ENCODE data around the gene KAT6B. TPM values are rescaled to one million over a fixed set of nuclear protein-coding genes. Genes with fewer than 3 reads are reported as not detected.

KAT6B gene
- total RNA-seq, 2 experiments from 2014 or later = 22.8 to 24.8 TPM

DNA sequence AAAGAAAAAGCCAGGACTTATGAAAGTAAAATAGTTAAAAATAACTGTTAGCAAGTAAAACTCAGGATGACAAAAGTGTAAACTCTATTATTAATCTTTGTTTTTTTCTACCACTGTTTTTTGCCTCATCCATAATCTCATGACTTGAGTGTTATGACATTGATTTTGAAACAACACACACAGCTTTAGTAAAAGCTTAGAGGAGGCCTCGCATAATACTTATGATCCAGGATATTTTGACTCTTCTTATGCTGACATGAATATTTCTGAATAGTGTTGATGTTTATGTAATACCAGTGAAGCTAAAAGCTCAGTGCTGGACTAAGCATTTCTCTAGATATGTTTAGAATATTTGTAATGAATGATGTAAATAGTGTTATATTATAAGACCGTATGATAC is 10.5 kb downstream of the KAT6B start:
- ChIA-PET CTCF (interaction anchor here (1.0 kb wide), 1 partner anchor 417 kb away, joined by 3 read pairs; no protein-coding TSS in a partner anchor), POLR2A (no interaction called here)
- peaks cover 23% of the 10 kb centered on the region for H3K36me3 Mint-ChIP-seq (ENCODE audit: low read depth)
- no peak overlapping the region for H3K4me3 Mint-ChIP-seq
- no peak overlapping the region for H3K27ac Mint-ChIP-seq
- no peaks in the 10 kb centered on the region for H3K27me3 Mint-ChIP-seq
- H3K9me3 Mint-ChIP-seq = no peaks in the 10 kb centered on the region
- intact Hi-C loops (cut with micrococcal nuclease) = no loop called here
- TF ChIP-seq, protein P1, sequence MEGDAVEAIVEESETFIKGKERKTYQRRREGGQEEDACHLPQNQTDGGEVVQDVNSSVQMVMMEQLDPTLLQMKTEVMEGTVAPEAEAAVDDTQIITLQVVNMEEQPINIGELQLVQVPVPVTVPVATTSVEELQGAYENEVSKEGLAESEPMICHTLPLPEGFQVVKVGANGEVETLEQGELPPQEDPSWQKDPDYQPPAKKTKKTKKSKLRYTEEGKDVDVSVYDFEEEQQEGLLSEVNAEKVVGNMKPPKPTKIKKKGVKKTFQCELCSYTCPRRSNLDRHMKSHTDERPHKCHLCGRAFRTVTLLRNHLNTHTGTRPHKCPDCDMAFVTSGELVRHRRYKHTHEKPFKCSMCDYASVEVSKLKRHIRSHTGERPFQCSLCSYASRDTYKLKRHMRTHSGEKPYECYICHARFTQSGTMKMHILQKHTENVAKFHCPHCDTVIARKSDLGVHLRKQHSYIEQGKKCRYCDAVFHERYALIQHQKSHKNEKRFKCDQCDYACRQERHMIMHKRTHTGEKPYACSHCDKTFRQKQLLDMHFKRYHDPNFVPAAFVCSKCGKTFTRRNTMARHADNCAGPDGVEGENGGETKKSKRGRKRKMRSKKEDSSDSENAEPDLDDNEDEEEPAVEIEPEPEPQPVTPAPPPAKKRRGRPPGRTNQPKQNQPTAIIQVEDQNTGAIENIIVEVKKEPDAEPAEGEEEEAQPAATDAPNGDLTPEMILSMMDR (IDR thresholded peaks at IDR 0.05) = no peak
- peaks cover 49% of the 10 kb centered on the region for H3K4me1 Mint-ChIP-seq (ENCODE audit: low read depth)
- ATAC-seq = no peak
- DNase-seq = no peak

DNA sequence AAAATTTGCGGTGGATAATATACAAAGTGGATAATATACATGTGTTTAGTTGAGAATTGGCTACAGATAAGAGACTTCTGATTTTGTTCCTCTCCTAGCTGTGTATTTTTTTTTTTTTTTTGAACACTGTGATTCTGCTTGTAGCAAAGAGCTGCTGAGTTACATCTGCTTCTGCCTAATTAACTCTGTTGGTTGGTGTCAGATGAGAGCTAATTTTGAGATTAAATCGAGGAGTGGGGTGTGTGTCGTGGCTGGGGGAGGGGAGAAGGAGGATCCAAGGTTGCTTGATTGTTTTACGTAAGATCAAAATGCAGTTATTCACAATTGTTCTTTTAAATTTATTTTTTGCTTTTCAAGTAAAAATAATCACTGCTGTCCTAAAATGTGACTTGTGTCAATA is 11.3 kb downstream of the KAT6B start:
- Mint-ChIP-seq H3K4me1 (ENCODE audit: low read depth) (peaks cover 53% of the 10 kb centered on the region), H3K36me3 (ENCODE audit: low read depth) (peaks cover 27% of the 10 kb centered on the region), H3K4me3 (no peak overlapping the region), H3K27me3 (no peaks in the 10 kb centered on the region), H3K27ac (peak overlapping the region; percentile 35), H3K9me3 (no peaks in the 10 kb centered on the region)
- intact Hi-C loops (cut with micrococcal nuclease) = no loop called here
- DNase-seq (no peak), ATAC-seq (no peak)
- ChIA-PET POLR2A (no interaction called here), CTCF (interaction anchor here (1.3 kb wide), 1 partner anchor 39 kb away, joined by 3 read pairs; no protein-coding TSS in a partner anchor)
- TF ChIP-seq, protein P1 (IDR thresholded peaks at IDR 0.05) = no peak

DNA sequence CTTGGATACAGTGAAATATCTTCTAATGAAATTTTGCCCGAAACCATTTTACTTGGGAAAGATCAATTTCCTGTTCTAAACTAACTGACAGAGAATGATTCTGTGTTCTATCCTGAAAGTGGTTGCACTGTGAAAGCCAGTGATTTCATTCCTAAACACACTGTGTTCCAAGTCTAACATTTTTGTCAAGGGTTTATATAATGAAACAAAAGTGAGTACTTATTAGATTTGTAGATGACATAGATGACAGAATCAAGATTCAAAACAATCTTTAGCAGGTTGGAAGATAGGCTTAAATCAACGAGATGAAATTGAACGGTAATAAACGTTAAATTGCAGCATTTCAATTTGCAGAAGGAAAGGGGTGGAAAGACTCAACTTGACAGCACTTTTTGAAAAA is 13.3 kb downstream of the KAT6B start:
- ATAC-seq (no peak), DNase-seq (no peak)
- Mint-ChIP-seq H3K4me3 (no peak overlapping the region), H3K27ac (no peak overlapping the region), H3K27me3 (no peaks in the 10 kb centered on the region), H3K4me1 (ENCODE audit: low read depth) (peaks cover 50% of the 10 kb centered on the region), H3K9me3 (no peaks in the 10 kb centered on the region), H3K36me3 (ENCODE audit: low read depth) (peaks cover 38% of the 10 kb centered on the region)
- CTCF ChIA-PET = no interaction called here
- intact Hi-C loops (cut with micrococcal nuclease) = no loop called here
- POLR2A ChIA-PET = no interaction called here
- TF ChIP-seq, protein P1 (IDR thresholded peaks at IDR 0.05) = no peak

DNA sequence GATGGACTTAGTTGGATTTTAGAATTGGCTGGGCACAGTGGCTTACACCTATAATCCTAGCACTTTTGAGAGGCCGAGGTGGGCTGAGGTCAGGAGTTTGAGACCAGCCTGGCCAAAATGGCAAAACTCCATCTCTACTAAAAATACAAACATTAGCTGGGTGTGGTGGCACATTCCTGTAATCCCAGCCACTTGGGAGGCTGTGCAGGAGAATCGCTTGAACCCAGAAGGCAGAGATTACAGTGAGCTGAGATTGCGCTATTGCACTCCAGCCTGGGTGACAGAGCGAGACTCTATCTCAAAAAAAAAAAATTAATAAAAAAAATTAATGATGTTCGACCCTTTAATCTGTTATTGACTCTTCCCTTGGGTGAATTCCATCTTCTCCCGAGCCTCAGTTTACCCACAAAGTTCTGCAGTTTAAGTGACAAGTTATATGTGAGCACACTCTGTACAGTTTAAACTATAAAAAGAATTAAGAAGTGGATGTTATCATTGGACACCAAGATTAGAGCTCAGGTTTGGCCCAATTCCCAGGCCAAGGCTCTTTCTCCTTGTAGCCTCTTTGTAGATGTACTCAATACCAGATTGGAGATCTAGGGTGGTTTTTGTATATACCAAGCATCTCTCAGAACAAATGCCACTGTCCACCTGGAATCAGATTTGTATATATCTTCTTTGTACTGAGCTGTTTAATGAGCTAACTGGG is 15.0 kb downstream of the KAT6B start:
- DNase-seq (no peak), ATAC-seq (no peak)
- CTCF ChIA-PET = interaction anchor here (0.7 to 1.9 kb wide), 3 partner anchors 13 to 79 kb away, joined by 3 to 6 read pairs (median 3); partner anchors contain the start of gene KAT6B
- Mint-ChIP-seq H3K27ac (no peak overlapping the region), H3K36me3 (ENCODE audit: low read depth) (peaks cover 32% of the 10 kb centered on the region), H3K4me3 (no peak overlapping the region), H3K27me3 (no peaks in the 10 kb centered on the region), H3K9me3 (no peaks in the 10 kb centered on the region), H3K4me1 (ENCODE audit: low read depth) (peaks cover 37% of the 10 kb centered on the region)
- TF ChIP-seq, protein P1 (IDR thresholded peaks at IDR 0.05) = no peak
- intact Hi-C loops (cut with micrococcal nuclease) = no loop called here
- POLR2A ChIA-PET = interaction anchor here (1.3 kb wide), 1 partner anchor 14 kb away, joined by 3 read pairs; no protein-coding TSS in a partner anchor

DNA sequence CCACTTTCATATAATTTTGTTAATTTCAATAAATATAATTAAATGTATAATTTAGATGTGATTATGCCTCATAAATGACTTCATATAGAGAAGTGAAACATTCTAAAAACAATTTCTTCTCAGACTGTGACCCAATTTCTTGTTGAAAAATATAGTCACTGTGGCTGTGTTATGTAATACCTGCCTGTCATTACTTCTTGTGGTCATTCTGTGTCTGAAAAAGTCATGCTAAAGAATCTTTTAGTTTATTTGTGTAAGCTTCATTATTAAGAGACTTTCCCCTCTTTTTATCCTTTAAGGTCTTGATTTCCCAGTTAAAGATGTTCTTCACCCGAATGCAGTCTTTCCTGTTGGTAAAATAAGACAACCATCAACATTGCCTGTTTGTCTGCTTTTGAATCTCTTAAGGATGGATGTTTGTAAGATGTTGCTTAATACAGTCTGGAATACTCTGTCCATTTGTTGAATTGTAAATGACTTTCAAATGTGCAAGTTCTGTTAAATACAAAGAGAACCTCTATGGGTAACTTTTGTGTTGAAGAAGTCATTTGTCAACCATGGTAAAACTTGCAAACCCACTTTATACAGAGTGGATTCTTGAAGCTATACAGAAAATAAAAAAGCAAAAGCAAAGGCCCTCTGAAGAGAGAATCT is 16.0 kb downstream of the KAT6B start:
- Mint-ChIP-seq H3K9me3 (no peaks in the 10 kb centered on the region), H3K4me3 (no peak overlapping the region), H3K36me3 (ENCODE audit: low read depth) (peaks cover 33% of the 10 kb centered on the region), H3K4me1 (ENCODE audit: low read depth) (peaks cover 40% of the 10 kb centered on the region), H3K27me3 (no peaks in the 10 kb centered on the region), H3K27ac (peak overlapping the region; percentile 35)
- ChIA-PET POLR2A (no interaction called here), CTCF (interaction anchor here (0.7 kb wide), 2 partner anchors 16 to 598 kb away, joined by 3 read pairs; partner anchors contain the start of gene KAT6B)
- intact Hi-C loops (cut with micrococcal nuclease) = no loop called here
- ATAC-seq (no peak), DNase-seq (no peak)
- TF ChIP-seq, protein P1 (IDR thresholded peaks at IDR 0.05) = no peak

All from activated CD8-positive, alpha-beta T cell treated with anti-CD3 and anti-CD28 coated beads for 36 hours (primary cell).